T-helper 1 cell (primary cell): ENCODE measurements around the gene CDKN2D.
"Not testable (repeated sequence)": the region's sequence is repeated elsewhere in the genome, so short reads cannot be mapped to it uniquely, and the experiment has no call there.

ENCODE experiments used
- DNase-seq, 5 donors: peaks; one replicate each; pipeline ENCODE4 v3.0.0-alpha.2; 2012 to 2020

Gene CDKN2D

DNA sequence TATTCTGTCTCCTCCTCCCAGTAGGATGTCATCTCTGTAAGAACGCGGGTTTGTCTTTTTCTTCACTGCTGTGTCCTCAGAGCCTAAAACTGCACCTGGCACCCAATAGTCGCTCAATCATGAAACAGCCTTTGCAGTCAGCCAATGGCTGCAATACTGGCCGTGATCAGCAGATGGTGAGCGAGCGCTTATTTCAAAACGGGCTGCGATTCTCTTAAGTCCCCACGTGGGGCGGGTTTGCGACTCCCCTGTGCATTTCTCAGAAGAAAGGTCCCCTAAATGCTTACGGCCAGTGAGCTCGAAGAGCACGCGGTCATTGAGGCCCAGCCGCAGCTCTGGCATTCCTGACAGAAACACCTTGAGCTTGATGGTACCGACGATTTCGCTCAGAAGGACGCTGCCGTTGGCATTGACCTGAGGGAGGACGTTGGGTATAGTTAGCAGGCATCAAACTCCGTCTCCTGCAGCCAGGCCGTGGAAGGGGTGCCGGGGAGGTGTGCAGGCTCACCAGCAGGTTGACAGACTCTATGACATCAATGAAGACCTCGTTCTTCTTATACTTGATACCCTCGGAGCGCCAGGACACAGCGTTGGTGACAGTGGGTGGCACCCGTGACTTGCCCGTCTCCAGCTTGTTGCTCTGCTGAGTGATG is 12.3 kb upstream of the CDKN2D start:
- peak; percentile 67 to 87 (median 83) for DNase-seq

DNA sequence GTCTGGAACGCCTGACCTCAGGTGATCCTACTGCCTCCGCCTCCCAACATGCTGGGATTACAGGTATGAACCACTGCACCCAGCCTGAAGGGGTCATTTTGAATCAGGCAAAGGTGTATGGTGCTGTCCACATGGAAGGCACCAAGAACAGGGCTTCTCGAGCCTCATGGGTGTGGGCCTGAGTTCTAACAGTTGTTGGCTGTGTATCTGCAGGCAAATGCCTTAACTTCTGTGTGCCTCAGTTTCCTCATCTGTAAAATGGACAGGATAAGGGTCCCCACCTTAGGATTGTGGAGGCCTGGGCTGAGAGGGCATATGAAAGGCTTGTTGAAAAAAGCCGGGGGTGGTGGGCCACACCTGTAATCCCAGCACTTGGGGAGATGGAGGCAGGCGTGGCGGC is 9.2 kb upstream of the CDKN2D start:
- no peak for DNase-seq

- DNase-seq: no peak
Observed at GRCh38 chr19:10575011-10575716, 6.4 kb upstream of the CDKN2D start.

- no peak for DNase-seq
Observed at GRCh38 chr19:10574462-10574861, 5.7 kb upstream of the CDKN2D start.

DNA sequence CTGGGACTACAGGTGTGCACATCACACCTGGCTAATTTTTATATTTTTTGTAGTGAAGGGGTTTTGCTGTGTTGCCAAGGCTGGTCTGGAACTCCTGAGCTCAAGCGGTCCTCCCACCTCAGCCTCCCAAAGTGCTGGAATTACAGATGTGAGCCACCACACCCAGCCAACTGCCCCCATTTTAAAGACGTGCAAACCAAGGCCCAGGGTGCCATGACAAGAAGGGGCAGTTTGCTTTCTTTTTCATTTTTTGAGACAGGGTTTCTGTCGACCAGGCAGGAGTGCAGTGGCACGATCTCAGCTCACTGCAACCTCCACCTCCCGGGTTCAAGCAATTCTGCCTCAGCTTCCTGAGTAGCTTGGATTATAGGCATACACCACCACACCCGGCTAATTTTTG is 5.0 kb upstream of the CDKN2D start:
- not testable (repeated sequence) for DNase-seq

DNA sequence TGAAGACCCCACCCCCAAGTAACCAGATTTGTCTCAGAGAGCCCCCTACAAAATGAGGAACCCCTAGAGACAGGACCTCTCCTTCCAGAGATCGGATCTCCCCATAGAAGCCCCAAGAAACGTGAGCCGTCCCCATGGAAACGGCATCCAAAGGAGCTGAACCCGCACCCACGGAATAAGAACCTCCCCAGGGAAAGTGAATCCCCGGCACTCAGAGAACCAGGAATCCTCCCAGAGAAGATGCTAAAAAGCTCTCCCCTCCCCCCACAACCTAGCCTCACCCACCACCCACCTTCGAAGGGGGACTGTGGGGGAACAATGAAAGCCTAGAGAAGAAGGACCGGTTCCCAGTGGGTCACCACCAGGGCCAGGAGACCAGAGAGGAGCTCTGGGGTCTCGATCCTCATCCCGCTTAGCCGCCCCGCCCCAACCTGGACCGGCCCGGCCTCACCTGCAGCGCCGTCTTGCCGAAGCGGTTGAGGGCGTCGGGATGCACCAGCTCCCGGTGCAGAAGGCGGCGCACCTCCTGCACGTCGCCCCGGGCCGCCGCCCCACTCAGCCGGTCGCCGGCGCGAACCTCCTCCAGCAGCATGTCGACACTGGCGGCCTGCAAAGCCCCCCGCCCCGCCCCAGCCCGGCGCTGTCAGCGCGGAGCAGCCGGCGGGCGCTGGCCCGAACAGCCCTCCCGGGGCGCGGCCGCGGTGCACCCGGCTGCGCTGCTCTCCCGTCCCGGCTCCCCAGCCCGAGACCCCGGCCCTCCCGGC is 535 bp downstream of the CDKN2D start:
- DNase-seq: peak in 3 of 5 donors; percentile 50 to 77 (median 53)

- DNase-seq: no peak
Observed at GRCh38 chr19:10567656-10568055, 1.1 kb downstream of the CDKN2D start.

DNA sequence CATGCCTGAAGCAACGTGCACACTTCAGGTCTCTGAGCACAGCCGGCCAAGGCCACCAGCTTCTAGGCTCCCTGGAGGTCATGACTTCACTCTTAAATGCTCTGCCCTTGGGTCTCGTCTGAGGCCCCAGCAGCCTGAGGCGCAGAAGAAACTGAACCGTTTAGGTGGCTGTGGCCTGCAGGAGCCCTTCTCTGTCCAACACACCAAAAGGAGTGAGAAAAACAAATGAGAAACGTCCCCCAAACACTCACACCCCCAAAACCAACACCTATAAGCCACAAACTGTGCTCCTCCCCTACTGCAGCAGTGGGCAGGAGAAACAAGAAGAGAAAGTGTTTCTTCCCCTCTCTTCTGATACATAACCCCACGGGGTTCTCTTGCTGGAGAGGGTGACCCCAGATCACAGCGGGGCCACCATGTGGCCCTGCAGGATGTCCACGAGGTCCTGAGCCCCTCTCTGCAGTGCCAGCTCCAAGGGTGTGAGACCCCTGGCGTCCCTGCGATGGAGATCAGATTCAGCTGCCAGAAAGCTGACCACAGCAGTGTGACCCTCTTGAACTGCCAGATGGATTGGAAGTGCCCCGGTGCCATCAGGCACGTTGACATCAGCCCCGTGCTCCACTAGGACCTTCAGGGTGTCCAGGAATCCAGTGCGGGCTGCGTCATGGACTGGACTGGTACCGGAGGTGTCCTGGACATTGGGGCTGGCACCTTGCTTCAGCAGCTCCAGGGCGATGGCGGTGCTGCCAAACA is 1.9 kb downstream of the CDKN2D start:
- peak in 3 of 5 donors; percentile 38 to 74 (median 48) for DNase-seq

- DNase-seq: no peak
Observed at GRCh38 chr19:10566408-10566657, 2.4 kb downstream of the CDKN2D start.

DNA sequence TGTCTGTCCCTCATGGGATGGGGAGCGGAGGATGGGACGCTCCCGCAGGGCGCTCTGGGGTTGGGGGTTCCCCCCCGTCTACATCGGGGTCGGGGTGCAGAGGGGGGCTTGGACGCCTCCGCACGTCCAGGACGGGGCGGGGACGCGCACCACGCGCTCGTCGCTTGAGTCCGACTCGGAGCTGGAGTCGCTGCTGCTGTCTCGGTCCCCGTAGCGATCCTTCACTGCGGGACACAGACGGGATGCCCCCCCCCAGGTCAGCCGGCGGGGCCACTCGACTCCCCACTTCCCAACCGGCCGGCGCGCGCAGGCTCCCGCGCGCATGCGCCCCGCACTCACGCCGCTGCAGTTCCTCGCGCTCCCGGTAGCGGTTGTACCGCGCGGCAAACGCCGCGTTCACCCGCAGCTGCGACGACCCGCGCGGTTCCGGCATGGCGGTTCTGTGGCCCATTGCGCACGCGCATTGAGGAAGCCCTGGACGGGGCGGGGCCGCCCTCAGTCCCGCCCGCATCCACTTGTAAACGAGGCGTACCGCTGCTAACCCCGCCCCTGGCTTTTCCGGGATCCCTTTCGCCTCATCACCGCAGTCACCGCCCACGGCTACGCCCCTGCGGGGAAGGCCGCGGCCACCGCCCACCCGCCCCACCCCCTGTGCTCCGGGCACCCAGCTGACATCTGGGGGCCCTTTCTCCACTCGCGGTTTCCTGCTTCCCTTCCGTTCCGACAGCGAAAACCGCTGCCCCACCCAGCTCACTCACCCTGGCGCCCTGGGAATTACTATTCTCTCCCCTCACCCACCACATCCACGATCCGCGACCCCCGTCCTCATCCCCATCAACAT is 3.0 kb downstream of the CDKN2D start, which contains the start of gene KRI1:
KRI1 (minus strand) TSS at position 444 of the 841 bp plus-strand sequence; CDS start at position 433, 11 bp downstream.
- DNase-seq: peak; percentile 98 to 99 (median 99)

DNA sequence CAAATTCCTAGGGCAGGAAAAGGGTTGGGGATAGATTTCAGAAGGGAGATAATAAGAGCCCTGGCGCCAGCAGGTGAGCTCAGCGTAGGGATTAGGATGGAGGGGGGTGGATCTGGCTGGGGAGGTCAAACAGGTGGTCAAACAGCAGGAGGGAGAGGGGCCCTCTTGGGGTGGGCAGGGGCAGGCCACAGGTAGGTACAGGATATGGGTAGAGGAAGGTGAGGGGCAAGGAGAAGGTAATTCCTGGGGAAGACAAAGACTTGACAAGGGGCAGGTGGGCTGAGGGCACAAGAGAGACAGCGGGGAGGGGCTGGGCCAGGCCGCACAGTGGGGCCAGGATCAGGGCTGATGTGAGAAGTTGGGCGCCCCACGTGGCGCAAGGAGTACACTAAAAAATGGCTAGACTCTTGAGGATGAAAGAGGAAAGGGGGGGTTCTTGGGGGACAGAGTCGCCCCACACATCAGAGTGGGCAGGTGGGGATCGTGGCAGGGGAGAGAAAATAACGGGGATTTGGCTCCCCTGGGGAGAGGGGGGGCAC is 3.7 kb downstream of the CDKN2D start:
- peak in 3 of 5 donors; percentile 41 to 72 (median 43) for DNase-seq

- DNase-seq: no peak
Observed at GRCh38 chr19:10562609-10563008, 6.2 kb downstream of the CDKN2D start.

DNA sequence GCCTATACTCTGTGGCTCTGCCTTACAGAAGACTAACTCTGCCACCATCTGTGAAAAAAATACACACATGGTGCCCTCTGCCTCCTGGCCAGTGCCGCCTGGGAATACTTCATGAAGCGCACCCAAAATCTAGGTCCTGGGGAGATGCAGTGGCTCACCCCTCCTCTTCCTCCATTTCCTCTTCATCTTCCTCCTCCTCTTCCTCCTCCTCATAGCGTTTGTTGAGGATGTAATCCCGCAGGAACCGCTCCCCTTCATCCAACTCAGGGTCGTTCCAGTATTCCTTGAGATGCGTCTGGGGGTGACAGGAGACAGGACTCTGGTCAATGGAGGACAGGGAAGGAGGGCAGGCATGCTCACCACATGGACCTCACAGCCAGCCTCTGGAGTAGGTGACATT is 8.6 kb downstream of the CDKN2D start:
- no peak for DNase-seq

DNA sequence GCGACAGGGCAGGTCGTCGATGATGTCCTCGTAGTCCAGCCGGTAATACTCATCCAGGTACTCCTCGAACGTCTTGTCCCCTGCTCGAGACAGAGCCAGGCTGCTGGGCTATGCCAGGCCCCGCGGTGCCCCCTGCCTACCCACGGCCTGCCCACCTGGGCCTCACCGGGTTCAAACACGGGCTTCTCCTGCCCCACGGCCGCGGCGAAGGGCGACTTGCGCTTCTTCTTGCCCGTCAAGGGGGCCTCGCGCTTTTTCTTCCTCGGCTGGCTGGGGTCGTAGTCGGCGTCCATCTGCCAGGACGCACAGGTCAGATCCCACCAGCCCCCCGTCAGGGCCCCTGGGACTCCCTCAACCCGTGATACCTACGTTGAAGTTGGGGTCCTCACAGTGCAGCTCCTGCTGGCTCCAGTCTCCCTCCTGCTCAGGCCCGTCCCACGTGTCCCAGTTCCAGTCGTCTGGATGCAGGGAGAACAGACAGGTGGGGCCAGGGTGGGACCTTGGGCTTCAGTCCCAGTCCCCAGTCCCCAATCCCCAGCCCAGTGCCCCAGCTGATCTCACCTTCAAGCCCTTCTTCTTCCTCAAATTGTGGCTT is 11.1 kb downstream of the CDKN2D start:
- DNase-seq: no peak

DNA sequence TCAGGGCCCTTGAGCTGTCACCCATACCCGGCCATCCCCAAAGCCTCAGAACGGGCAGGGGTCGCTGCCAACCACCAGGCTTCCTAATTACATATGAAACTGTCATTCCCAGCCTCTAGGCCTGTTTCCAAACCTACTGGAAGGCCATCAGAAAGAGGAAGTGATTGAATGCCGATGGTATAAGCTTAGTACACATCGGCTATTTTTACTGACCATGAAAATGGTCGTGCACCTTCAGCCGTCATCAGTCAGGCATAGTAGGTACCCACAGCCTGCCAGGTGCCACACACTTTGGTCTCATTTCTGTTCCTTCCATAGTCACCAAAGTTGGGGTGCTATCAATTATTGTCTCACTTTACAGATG is 13.2 kb downstream of the CDKN2D start:
- no peak for DNase-seq

GRCh38 chr19:10554760-10555609 is 13.8 kb downstream of the CDKN2D start:
- DNase-seq: no peak

GRCh38 chr19:10553943-10554381 is 14.8 kb downstream of the CDKN2D start:
- DNase-seq: peak in 3 of 5 donors; percentile 39 to 80 (median 43)

GRCh38 chr19:10553087-10553667 is 15.6 kb downstream of the CDKN2D start:
- DNase-seq: no peak

DNA sequence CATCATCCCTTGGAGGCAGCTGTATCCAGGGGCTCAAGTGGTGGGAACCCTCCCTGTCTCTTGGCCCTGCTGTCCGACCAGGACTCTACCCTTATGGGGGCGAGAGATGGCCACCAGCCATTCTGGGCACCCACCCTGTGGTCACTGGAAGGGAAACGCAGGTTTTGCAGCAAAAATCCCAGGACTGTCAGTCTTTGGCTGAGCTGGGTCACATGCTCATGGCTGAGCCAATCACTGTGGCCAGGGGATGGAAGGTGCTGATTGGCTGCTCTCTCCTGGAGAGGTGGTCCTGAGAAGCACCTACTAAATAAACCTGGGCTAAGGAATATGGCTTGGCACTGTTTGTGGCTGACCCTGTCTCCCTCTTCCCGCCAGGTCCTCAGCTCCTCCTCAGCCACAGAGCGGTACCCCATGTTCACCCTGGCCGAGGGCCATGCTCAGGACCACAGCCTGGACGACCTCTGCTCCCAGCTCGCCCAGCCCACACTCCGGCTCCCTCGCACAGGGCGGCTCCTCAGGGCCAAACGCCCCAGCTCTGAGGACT is 16.2 kb downstream of the CDKN2D start:
- DNase-seq: no peak
